HG03039 (cell line): Measurements from ENCODE around the gene HPS6.
"Not testable (repeated sequence)": the region's sequence is repeated elsewhere in the genome, so short reads cannot be mapped to it uniquely, and the experiment has no call there.

Source experiments
- ATAC-seq: cut with Tn5 transposase; IDR thresholded peaks from one replicate; pipeline ENCODE4 v1.9.1; 2021; ENCODE audit warnings: mild to moderate bottlenecking, moderate library complexity; ENCODE audit not compliant: unreplicated experiment

The HPS6 gene

GRCh38 chr10:102064868-102065560, at the start of gene HPS6:
TSS of gene HPS6 (plus strand) at chr10:102065349. CDS start at chr10:102065475, 126 bp downstream.
- ATAC-seq, result peak; percentile 90

GRCh38 chr10:102016416-102016815, 48.7 kb upstream of the HPS6 start:
- ATAC-seq, result no peak

GRCh38 chr10:102017295-102017694, 47.9 kb upstream of the HPS6 start:
- no peak for ATAC-seq

GRCh38 chr10:102020938-102021337, 44.2 kb upstream of the HPS6 start:
- no peak for ATAC-seq

- ATAC-seq, result no peak
Measured at GRCh38 chr10:102024799-102025198, 40.4 kb upstream of the HPS6 start.

- no peak for ATAC-seq
Measured at GRCh38 chr10:102027261-102027660, 37.9 kb upstream of the HPS6 start.

- ATAC-seq, result no peak
Measured at GRCh38 chr10:102033787-102034186, 31.4 kb upstream of the HPS6 start.

GRCh38 chr10:102035807-102036206, 29.3 kb upstream of the HPS6 start:
- not testable (repeated sequence) for ATAC-seq

GRCh38 chr10:102038410-102038809, 26.7 kb upstream of the HPS6 start:
- no peak for ATAC-seq

GRCh38 chr10:102040305-102041050, 24.7 kb upstream of the HPS6 start:
- no peak for ATAC-seq

GRCh38 chr10:102045292-102045691, 19.9 kb upstream of the HPS6 start:
- ATAC-seq, result no peak

- no peak for ATAC-seq
Measured at GRCh38 chr10:102046095-102046494, 19.1 kb upstream of the HPS6 start.

GRCh38 chr10:102054881-102055646, 10.1 kb upstream of the HPS6 start:
- ATAC-seq, result not testable (repeated sequence)

- peak; percentile 92 for ATAC-seq
Measured at GRCh38 chr10:102055647-102056419, 9.3 kb upstream of the HPS6 start, which contains the start of gene ARMH3. TSS of gene ARMH3 (minus strand) at chr10:102056173. CDS start at chr10:102040114, 16,059 bp downstream.

GRCh38 chr10:102059987-102060386, 5.2 kb upstream of the HPS6 start:
- ATAC-seq, result no peak

- no peak for ATAC-seq
Measured at GRCh38 chr10:102064503-102064867, 664 bp upstream of the HPS6 start.

- peak; percentile 15 for ATAC-seq
Measured at GRCh38 chr10:102065561-102066398, 631 bp downstream of the HPS6 start.

- no peak for ATAC-seq
Measured at GRCh38 chr10:102066399-102067088, 1.4 kb downstream of the HPS6 start.
